ENCODE measurements around the gene BDKRB2. TPM values are rescaled to one million over a fixed set of nuclear protein-coding genes. Genes with fewer than 3 reads are reported as not detected.

The BDKRB2 gene
- total RNA-seq, 1 donor from 2014 or later = 7.9 TPM

GRCh38 chr14:96203635-96204034 lies 1.0 kb upstream of the BDKRB2 start:
- H3K4me1 ChIP-seq = no peaks in the 10 kb centered on the region
- intact Hi-C loops (cut with DNase I) = no loop called here
- H3K27ac ChIP-seq = no peak overlapping the region
- H3K27me3 ChIP-seq = peaks cover 5% of the 10 kb centered on the region
- H3K9me3 ChIP-seq = no peaks in the 10 kb centered on the region
- TF ChIP-seq CTCF (IDR thresholded peaks at IDR 0.05) = no peak
- no peaks in the 10 kb centered on the region for H3K36me3 ChIP-seq
- no peak for DNase-seq (ENCODE audit: low spot score in 2 of 2)
- H3K4me3 ChIP-seq = no peak overlapping the region

GRCh38 chr14:96205059-96205977 lies 679 bp downstream of the BDKRB2 start:
- intact Hi-C loops (cut with DNase I) = no loop called here
- Histone ChIP-seq H3K27me3 (peaks cover 5% of the 10 kb centered on the region), H3K36me3 (no peaks in the 10 kb centered on the region), H3K9me3 (no peaks in the 10 kb centered on the region), H3K4me1 (no peaks in the 10 kb centered on the region), H3K4me3 (peak overlapping the region; percentile 39 to 44), H3K27ac (peak overlapping the region; percentile 0 to 43)
- TF ChIP-seq CTCF (IDR thresholded peaks at IDR 0.05) = no peak
- DNase-seq (ENCODE audit: low spot score in 2 of 2) = no peak

- H3K27me3 ChIP-seq = peaks cover 5% of the 10 kb centered on the region
- H3K9me3 ChIP-seq = no peaks in the 10 kb centered on the region
- no peaks in the 10 kb centered on the region for H3K4me1 ChIP-seq
- no peaks in the 10 kb centered on the region for H3K36me3 ChIP-seq
- H3K4me3 ChIP-seq = no peak overlapping the region
- DNase-seq (ENCODE audit: low spot score in 2 of 2) = no peak
- no peak for TF ChIP-seq CTCF (IDR thresholded peaks at IDR 0.05)
- intact Hi-C loops (cut with DNase I) = no loop called here
- H3K27ac ChIP-seq = no peak overlapping the region
These were observed 1.3 kb downstream of the BDKRB2 start for GRCh38 chr14:96205978-96206360.

GRCh38 chr14:96206461-96206860 lies 1.8 kb downstream of the BDKRB2 start:
- no peak for DNase-seq (ENCODE audit: low spot score in 2 of 2)
- no peaks in the 10 kb centered on the region for H3K4me1 ChIP-seq
- intact Hi-C loops (cut with DNase I) = no loop called here
- H3K36me3 ChIP-seq = no peaks in the 10 kb centered on the region
- TF ChIP-seq CTCF (IDR thresholded peaks at IDR 0.05) = no peak
- H3K4me3 ChIP-seq = no peak overlapping the region
- peaks cover 5% of the 10 kb centered on the region for H3K27me3 ChIP-seq
- H3K9me3 ChIP-seq = no peaks in the 10 kb centered on the region
- H3K27ac ChIP-seq = no peak overlapping the region

- peaks cover 0 to 5% of the 10 kb centered on the region in 2 donors for H3K9me3 ChIP-seq
- no peaks in the 10 kb centered on the region for H3K36me3 ChIP-seq
- TF ChIP-seq CTCF (IDR thresholded peaks at IDR 0.05) = no peak
- H3K27me3 ChIP-seq = peaks cover 1% of the 10 kb centered on the region
- intact Hi-C loops (cut with DNase I) = no loop called here
- H3K4me1 ChIP-seq = no peaks in the 10 kb centered on the region
- H3K27ac ChIP-seq = no peak overlapping the region
- no peak overlapping the region for H3K4me3 ChIP-seq
- DNase-seq (ENCODE audit: low spot score in 2 of 2) = no peak
These were observed 3.0 kb downstream of the BDKRB2 start for GRCh38 chr14:96207686-96208085.
